A549 (cell line): ENCODE measurements around the gene STXBP6. TPM values are rescaled to one million over a fixed set of nuclear protein-coding genes. Genes with fewer than 3 reads are reported as not detected.

Source experiments
- ATAC-seq, 2 experiments: fragments of 200-7000 bp in 1 of 2; fragments of >200 bp in 1 of 2; cut with Nextera tagmentation in 1 of 2; cut with Tn5 transposase in 1 of 2; 3 replicates each; pipeline versions ENCODE4 v1.8.0 to v1.9.1; 2018 to 2020; ENCODE audit warnings: mild to moderate bottlenecking in 1 of 2, moderate library complexity in 1 of 2
- CTCF ChIA-PET: fragments of 300-600 bp; sonication (Branson Sonifier 250); formaldehyde crosslinking; extraction: SDS; loops from one replicate; lab custom pipeline; 2021; ENCODE audit warnings: antibody characterized with exemption, inconsistent platforms; lab: Yijun Ruan, JAX
- POLR2A ChIA-PET: fragments of 350-600 bp; formaldehyde crosslinking; extraction: SDS; loops from one replicate; lab custom pipeline; 2021; ENCODE audit warnings: antibody characterized with exemption, inconsistent platforms; lab: Yijun Ruan, JAX
- DNase-seq, 2 experiments: peaks; one replicate each; pipeline versions ENCODE4 v3.0.0 to v3.0.0-alpha.2; 2011 to 2016; ENCODE audit warnings: low read depth in 1 of 2, low spot score in 1 of 2
- FAIRE-seq: peaks from 2 replicates; lab custom pipeline; 2011; peaks lifted over from hg19 to GRCh38; lab: Jason Lieb, UNC
- H3K27ac ChIP-seq, 2 experiments: fragments of >200 bp; sonication (Bioruptor Twin); formaldehyde crosslinking; 3 replicates each; pipeline ENCODE4 v1.5.1; 2016 to 2017
- H3K4me1 ChIP-seq: fragments of >200 bp; sonication (Bioruptor Twin); formaldehyde crosslinking; 3 replicates; pipeline ENCODE4 v1.6.1; 2016
- H3K4me2 ChIP-seq: fragments of >200 bp; sonication (Bioruptor Twin); formaldehyde crosslinking; 3 replicates; pipeline ENCODE4 v1.6.1; 2016
- H3K4me3 ChIP-seq: fragments of >200 bp; sonication (Bioruptor Twin); formaldehyde crosslinking; 3 replicates; pipeline ENCODE4 v1.5.1; 2016
- H3K9me3 ChIP-seq: fragments of >200 bp; sonication (Bioruptor Twin); formaldehyde crosslinking; 3 replicates; pipeline ENCODE4 v1.6.1; 2016
- BCL3 ChIP-seq: fragments of >200 bp; sonication (Bioruptor Twin); formaldehyde crosslinking; IDR thresholded peaks from 3 replicates; pipeline ENCODE4 v1.6.1; 2016
- CHD2 ChIP-seq: fragments of 150-350 bp; IDR thresholded peaks from 2 replicates; pipeline ENCODE4 v1.6.1; 2014; ENCODE audit warnings: low read length; ENCODE audit not compliant: partially characterized antibody
- CHD4 ChIP-seq: fragments of 200-600 bp; sonication (generic); IDR thresholded peaks from 2 replicates; pipeline ENCODE4 v1.6.1; 2016; ENCODE audit warnings: antibody characterized with exemption, mild to moderate bottlenecking, borderline replicate concordance
- E2F6 ChIP-seq: IDR thresholded peaks from 2 replicates; pipeline ENCODE4 v1.6.1; 2012; ENCODE audit warnings: low read depth, borderline replicate concordance
- EHMT2 ChIP-seq: fragments of 200-600 bp; sonication (generic); IDR thresholded peaks from 2 replicates; pipeline ENCODE4 v1.6.1; 2016; ENCODE audit warnings: antibody characterized with exemption, low read depth, mild to moderate bottlenecking, moderate library complexity
- EP300 ChIP-seq, 2 experiments: fragments of >200 bp; sonication (Bioruptor Twin); formaldehyde crosslinking; IDR thresholded peaks; 2 replicates in 1 of 2; 3 replicates in 1 of 2; pipeline ENCODE4 v1.6.1; 2016 to 2017
- FOSL2 ChIP-seq, 2 experiments: fragments of 450-650 bp in 1 of 2; fragments of >200 bp in 1 of 2; sonication (Bioruptor Twin) in 1 of 2; formaldehyde crosslinking; IDR thresholded peaks; 2 replicates each; pipeline versions ENCODE4 v1.5.0 to v1.6.1; 2016 to 2020; ENCODE audit warnings: mild to moderate bottlenecking in 1 of 2, moderate library complexity in 1 of 2
- FOXS1 ChIP-seq: fragments of 250-450 bp; sonication (Bioruptor Pico); IDR thresholded peaks from 2 replicates; pipeline ENCODE4 v1.5.0; 2020; ENCODE audit warnings: mild to moderate bottlenecking, moderate library complexity
- HDAC2 ChIP-seq: fragments of 200-600 bp; sonication (generic); IDR thresholded peaks from 2 replicates; pipeline ENCODE4 v1.6.1; 2016
- HEYL ChIP-seq: fragments of 250-450 bp; sonication (Bioruptor Pico); IDR thresholded peaks from 2 replicates; pipeline ENCODE4 v1.8.0; 2021; ENCODE audit warnings: mild to moderate bottlenecking, moderate library complexity
- HMGXB4 ChIP-seq: fragments of 250-450 bp; sonication (Bioruptor Pico); IDR thresholded peaks from 2 replicates; pipeline ENCODE4 v1.5.0; 2021; ENCODE audit warnings: mild to moderate bottlenecking, moderate library complexity, borderline replicate concordance
- HOXB13 ChIP-seq: fragments of 250-450 bp; sonication (Bioruptor Pico); IDR thresholded peaks from 2 replicates; pipeline ENCODE4 v1.5.0; 2020; ENCODE audit warnings: low read depth, mild to moderate bottlenecking, moderate library complexity
- HOXB5 ChIP-seq: fragments of 250-450 bp; sonication (Bioruptor Pico); IDR thresholded peaks from 2 replicates; pipeline ENCODE4 v1.5.0; 2020; ENCODE audit warnings: mild to moderate bottlenecking, moderate library complexity
- KDM1A ChIP-seq: fragments of 200-600 bp; sonication (generic); IDR thresholded peaks from 2 replicates; pipeline ENCODE4 v1.6.1; 2016; ENCODE audit warnings: low read depth, mild to moderate bottlenecking
- MAFK ChIP-seq: fragments of 450-650 bp; IDR thresholded peaks from 2 replicates; pipeline ENCODE4 v1.6.1; 2014; ENCODE audit not compliant: partially characterized antibody
- MYC ChIP-seq: IDR thresholded peaks from 2 replicates; pipeline ENCODE4 v1.6.1; 2012; ENCODE audit warnings: mild to moderate bottlenecking, inconsistent platforms, low read length, improper control_type of control experiment, borderline replicate concordance
- NFE2L2 ChIP-seq: fragments of 150-350 bp; conservative IDR thresholded peaks from 2 replicates; pipeline ENCODE4 v1.6.1; 2014; ENCODE audit warnings: low read length
- POLR2AphosphoS2 ChIP-seq: conservative IDR thresholded peaks from 2 replicates; pipeline ENCODE4 v1.6.1; 2012; ENCODE audit warnings: low read length, improper control_type of control experiment, inconsistent platforms
- RARB ChIP-seq: fragments of 250-450 bp; sonication (Bioruptor Pico); IDR thresholded peaks from 2 replicates; pipeline ENCODE4 v1.8.0; 2021; ENCODE audit warnings: mild to moderate bottlenecking, moderate library complexity
- RNF2 ChIP-seq: fragments of 200-600 bp; sonication (generic); IDR thresholded peaks from 2 replicates; pipeline ENCODE4 v1.6.1; 2016; ENCODE audit warnings: low read depth, mild to moderate bottlenecking, antibody characterized with exemption, moderate library complexity, borderline replicate concordance
- SMC3 ChIP-seq: fragments of >200 bp; sonication (Bioruptor Twin); formaldehyde crosslinking; IDR thresholded peaks from 3 replicates; pipeline ENCODE4 v1.6.1; 2018; ENCODE audit warnings: inconsistent platforms
- SREBF2 ChIP-seq: fragments of 450-650 bp; IDR thresholded peaks from 2 replicates; pipeline ENCODE4 v1.6.1; 2014; ENCODE audit warnings: mild to moderate bottlenecking, moderate library complexity
- TFCP2L1 ChIP-seq: fragments of 250-450 bp; sonication (Bioruptor Pico); IDR thresholded peaks from 2 replicates; pipeline ENCODE4 v1.5.0; 2021; ENCODE audit warnings: mild to moderate bottlenecking
- TP53 ChIP-seq: fragments of 250-450 bp; sonication (Bioruptor Pico); IDR thresholded peaks from 2 replicates; pipeline ENCODE4 v1.5.0; 2021; ENCODE audit warnings: mild to moderate bottlenecking, moderate library complexity
- USF2 ChIP-seq: fragments of 450-650 bp; IDR thresholded peaks from 2 replicates; pipeline ENCODE4 v1.6.1; 2014; ENCODE audit warnings: antibody characterized with exemption
- ZSCAN20 ChIP-seq: fragments of 250-450 bp; sonication (Bioruptor Pico); IDR thresholded peaks from 2 replicates; pipeline ENCODE4 v1.8.0; 2022; ENCODE audit warnings: mild to moderate bottlenecking, moderate library complexity
- WGBS: methylation state at CpG from one replicate; pipeline ENCODE4 v1.1.6; 2017; ENCODE audit errors: missing lambda C conversion rate; 5-methylcytosine and 5-hydroxymethylcytosine counted together
- polyA plus RNA-seq, 4 experiments: library from polyadenylated mRNA; depleted of rRNA in 3 of 4; stranded (reverse); fragments of >200 nt; fragmentation: RNase III in 1 of 4; extraction: RNeasy Plus Mini Kit Qiagen cat#74134 plus additional on column Dnase treatment in 1 of 4; gene quantifications; 2 replicates in 3 of 4; 3 replicates in 1 of 4; pipeline ENCODE4 v1.2.3, GENCODE V29; 2011 to 2017

Gene STXBP6
- polyA plus RNA-seq, 2 of the 4 experiments (the other 2 are of a cell fraction), result 1.7 to 6.3 TPM

GRCh38 chr14:24858052-24858451 is 191.9 kb downstream of the STXBP6 start:
- WGBS, result 56% methylated on average over 4 of the region's 4 CpGs
- peaks cover 9% of the 10 kb centered on the region; the same call in 2 of the 3 replicates for H3K4me1 ChIP-seq
- ChIA-PET CTCF (interaction anchor here (0.6 kb wide), 1 partner anchor 110 kb away, joined by 3 read pairs; no protein-coding TSS in a partner anchor), POLR2A (no interaction called here)
- no peak for TF ChIP-seq EP300 (IDR thresholded peaks at IDR 0.05)
- no peak for TF ChIP-seq NFE2L2
- TF ChIP-seq E2F6, result no peak
- no peak for TF ChIP-seq HOXB5 (CRISPR knock-in tag)
- no peak for TF ChIP-seq MYC
- TF ChIP-seq BCL3, result no peak
- TF ChIP-seq EHMT2, result no peak
- no peak for TF ChIP-seq SREBF2
- TF ChIP-seq TFCP2L1 (CRISPR knock-in tag), result no peak
- no peak for TF ChIP-seq POLR2AphosphoS2
- no peak for TF ChIP-seq RNF2
- no peak for TF ChIP-seq HMGXB4 (CRISPR knock-in tag)
- no peak for TF ChIP-seq RARB (CRISPR knock-in tag)
- no peak for TF ChIP-seq MAFK
- TF ChIP-seq FOXS1 (CRISPR knock-in tag), result no peak
- TF ChIP-seq TP53, result no peak
- TF ChIP-seq CHD4, result no peak
- TF ChIP-seq SMC3, result no peak
- TF ChIP-seq CHD2, result no peak
- no peak for TF ChIP-seq KDM1A
- no peak overlapping the region for H3K4me2 ChIP-seq
- H3K9me3 ChIP-seq, result no peaks in the 10 kb centered on the region
- H3K4me3 ChIP-seq, result no peak overlapping the region
- no peak overlapping the region for H3K27ac ChIP-seq
- ATAC-seq (no peak), DNase-seq (no peak), FAIRE-seq (no peak)

GRCh38 chr14:24857277-24857676 is 192.7 kb downstream of the STXBP6 start:
- Histone ChIP-seq H3K4me1 (peaks cover 9% of the 10 kb centered on the region; the same call in 2 of the 3 replicates), H3K27ac (no peak overlapping the region), H3K4me2 (no peak overlapping the region), H3K4me3 (no peak overlapping the region), H3K9me3 (no peaks in the 10 kb centered on the region)
- DNase-seq (no peak), ATAC-seq (no peak), FAIRE-seq (no peak)
- ChIA-PET CTCF (interaction anchor here (0.6 kb wide), 1 partner anchor 109 kb away, joined by 3 read pairs; no protein-coding TSS in a partner anchor), POLR2A (no interaction called here)
- TF ChIP-seq USF2 (no peak), ZSCAN20 (no peak), FOSL2 (IDR thresholded peaks at IDR 0.05) (no peak), FOSL2 (CRISPR knock-in tag; IDR thresholded peaks at IDR 0.05) (no peak), HEYL (CRISPR knock-in tag) (no peak), HDAC2 (no peak), BCL3 (no peak), HOXB5 (CRISPR knock-in tag) (no peak), HOXB13 (CRISPR knock-in tag) (no peak)
- 62% methylated on average over 1 of the region's 1 CpG for WGBS
